K562 (cell line): Measurements from ENCODE around the gene TENM3. TPM values are rescaled to one million over a fixed set of nuclear protein-coding genes. Genes with fewer than 3 reads are reported as not detected.

Experiments used
- ATAC-seq: fragments of 200-7000 bp; cut with Tn5 transposase; 3 replicates; pipeline ENCODE4 v1.9.1; 2020; ENCODE audit warnings: moderate library complexity
- BruUV-seq: library from RNA; stranded (reverse); fragments of 400-500 nt; replicated peaks from 2 replicates; lab custom pipeline; 2021; lab: Mats Ljungman, UMichigan
- CTCF ChIA-PET: fragments of 300-600 bp; formaldehyde crosslinking; extraction: SDS; loops from one replicate; lab custom pipeline; 2021; ENCODE audit warnings: low intra/inter-chr PET ratio; lab: Yijun Ruan, JAX
- POLR2A ChIA-PET: fragments of 300-600, 350-650 bp; sonication (Branson Sonifier 250); formaldehyde crosslinking; extraction: SDS; loops from one replicate; lab custom pipeline; 2021; ENCODE audit warnings: antibody characterized with exemption, inconsistent platforms; lab: Yijun Ruan, JAX
- DNase-seq, 4 experiments: peaks; one replicate each; pipeline versions ENCODE4 v3.0.0 to v3.0.0-alpha.2; 2011 to 2018; ENCODE audit warnings: low spot score in 3 of 4, mixed read lengths in 3 of 4; ENCODE audit errors: extremely low read depth in 1 of 4
- FAIRE-seq: peaks from 2 replicates; lab custom pipeline; 2011; peaks lifted over from hg19 to GRCh38; lab: Jason Lieb, UNC
- H2AFZ ChIP-seq: 2 replicates; pipeline ENCODE4 v1.6.0; 2011; ENCODE audit warnings: low read depth, low read length, control low read depth, inconsistent platforms
- H3K27ac ChIP-seq: fragments of 200-600 bp; 3 replicates; pipeline ENCODE4 v1.8.0; 2011; ENCODE audit warnings: low read depth, mild to moderate bottlenecking, control low read depth, inconsistent platforms, low read length, moderate library complexity, mixed read lengths; ENCODE audit errors: extremely low read depth
- H3K27me3 ChIP-seq, 2 experiments: fragments of 300-600 bp in 1 of 2; 2 replicates in 1 of 2; 3 replicates in 1 of 2; pipeline versions ENCODE4 v1.6.0 to v1.8.0; 2011; ENCODE audit warnings: inconsistent platforms in 2 of 2, low read length in 2 of 2, mild to moderate bottlenecking in 1 of 2, mixed read lengths in 1 of 2, moderate library complexity in 1 of 2; ENCODE audit not compliant: control insufficient read depth in 2 of 2, insufficient read depth in 2 of 2
- H3K36me3 ChIP-seq: fragments of 300-600 bp; 3 replicates; pipeline ENCODE4 v1.8.0; 2011; ENCODE audit warnings: mild to moderate bottlenecking, low read length, inconsistent platforms; ENCODE audit not compliant: control insufficient read depth, insufficient read depth
- H3K4me1 ChIP-seq, 2 experiments: fragments of 200-600 bp in 1 of 2; replicated peaks in 1 of 2; 2 replicates in 1 of 2; 3 replicates in 1 of 2; pipeline versions ENCODE4 v1.5.1 to v1.8.0; 2011; ENCODE audit warnings: inconsistent platforms in 2 of 2, low read length in 2 of 2, mild to moderate bottlenecking in 1 of 2, mixed read lengths in 1 of 2, moderate library complexity in 1 of 2; ENCODE audit not compliant: control insufficient read depth in 2 of 2, insufficient read depth in 2 of 2
- H3K4me2 ChIP-seq: 2 replicates; pipeline ENCODE4 v1.6.1; 2011; ENCODE audit warnings: low read length, control low read depth, inconsistent platforms, mixed read lengths; ENCODE audit not compliant: insufficient read depth
- H3K4me3 ChIP-seq: fragments of 200-600 bp; sonication (generic), shearing (Covaris generic); 2 replicates; pipeline ENCODE4 v1.5.1; 2016; ENCODE audit warnings: control low read depth, inconsistent platforms
- H3K79me2 ChIP-seq: fragments of 200-600 bp; 3 replicates; pipeline ENCODE4 v1.8.0; 2011; ENCODE audit warnings: low read length, inconsistent platforms; ENCODE audit not compliant: control insufficient read depth, insufficient read depth
- H3K9ac ChIP-seq, 2 experiments: 2 replicates each; pipeline versions ENCODE4 v1.6.0 to v1.6.1; 2011; ENCODE audit warnings: low read depth in 2 of 2, low read length in 2 of 2, control low read depth in 1 of 2, inconsistent platforms in 1 of 2, mild to moderate bottlenecking in 1 of 2, mixed read lengths in 1 of 2; ENCODE audit not compliant: insufficient read depth in 1 of 2
- H3K9me1 ChIP-seq: one replicate; pipeline ENCODE4 v1.6.0; 2011; ENCODE audit warnings: inconsistent platforms, mild to moderate bottlenecking, low read length, moderate library complexity; ENCODE audit not compliant: control insufficient read depth, insufficient read depth
- H3K9me3 ChIP-seq: replicated peaks from 2 replicates; pipeline ENCODE4 v1.5.1; 2011; ENCODE audit warnings: low read depth, low read length, inconsistent platforms; ENCODE audit not compliant: control insufficient read depth, insufficient read depth
- H4K20me1 ChIP-seq: replicated peaks from 2 replicates; pipeline ENCODE4 v1.6.1; 2011; ENCODE audit warnings: low read length, inconsistent platforms, mixed read lengths; ENCODE audit not compliant: control insufficient read depth, insufficient read depth
- FIP1L1 ChIP-seq: fragments of 200-400 bp; formaldehyde crosslinking; IDR thresholded peaks from 2 replicates; pipeline ENCODE4 v1.6.1; 2018; ENCODE audit warnings: mild to moderate bottlenecking, low read depth, low read length; ENCODE audit not compliant: poor library complexity, severe bottlenecking
- GTF2F1 ChIP-seq: IDR thresholded peaks from 2 replicates; pipeline ENCODE4 v1.6.1; 2011; ENCODE audit warnings: low read depth, low read length, improper control_type of control experiment
- PHF8 ChIP-seq: fragments of 200-600 bp; sonication (generic); IDR thresholded peaks from 2 replicates; pipeline ENCODE4 v1.6.1; 2012; ENCODE audit warnings: mixed run types, mild to moderate bottlenecking, inconsistent platforms, low read length, moderate library complexity, borderline replicate concordance
- RBM34 ChIP-seq: fragments of 200-400 bp; formaldehyde crosslinking; IDR thresholded peaks from 2 replicates; pipeline ENCODE4 v1.6.1; 2018; ENCODE audit warnings: low read length, borderline replicate concordance; ENCODE audit not compliant: insufficient read depth
- ZNF407 ChIP-seq: fragments of 450-650 bp; IDR thresholded peaks from 2 replicates; pipeline ENCODE4 v1.6.1; 2016; ENCODE audit warnings: low read depth
- ZNF717 ChIP-seq: fragments of 250-450 bp; sonication (Bioruptor Pico); IDR thresholded peaks from 2 replicates; pipeline ENCODE4 v1.5.0; 2021
- WGBS: fragments of 100-300 bp; shearing (Covaris generic); methylation state at CpG from one replicate; pipeline ENCODE4 v1.1.6; 2016; ENCODE audit warnings: low coverage, mixed read lengths; ENCODE audit not compliant: insufficient coverage; ENCODE audit errors: missing lambda C conversion rate; 5-methylcytosine and 5-hydroxymethylcytosine counted together
- in situ Hi-C: fragments of 300-500 bp; cut with MboI; formaldehyde crosslinking; loops from 4 replicates; pipeline ENCODE4 v1.15.0; 2018; ENCODE audit warnings: inconsistent platforms, mixed read lengths
- intact Hi-C: fragments of 100-400 bp; cut with micrococcal nuclease; formaldehyde crosslinking; loops from 2 replicates; pipeline ENCODE4 v1.14.2; 2022
- polyA plus RNA-seq, 8 experiments: library from polyadenylated mRNA; depleted of rRNA in 4 of 8; stranded (reverse) in 5 of 8; unstranded in 3 of 8; fragments of >200 nt; fragmentation: Nextera tagmentation in 2 of 8; fragmentation: Illumina TruSeq in 1 of 8; extraction: Ambion mirVana in 2 of 8; extraction: Trizol in 1 of 8; gene quantifications; 2 replicates each; pipeline versions ENCODE4 v1.2.1 to v1.2.3, GENCODE V29; 2011 to 2014; ENCODE audit warnings: inconsistent platforms in 1 of 8, missing spikeins in 1 of 8
- total RNA-seq, 7 experiments: library from RNA; depleted of rRNA in 6 of 7; stranded (reverse); fragments of >200 nt in 6 of 7; fragmentation: Illumina TruSeq in 2 of 7; extraction: Trizol in 2 of 7; gene quantifications; 2 replicates each; pipeline versions ENCODE4 v1.2.1 to v1.2.3, GENCODE V29; 2011 to 2021; ENCODE audit warnings: low replicate concordance in 1 of 7

TENM3 gene
- total and polyA plus RNA-seq, 9 of the 15 experiments (the other 6 are each of a cell fraction or from before 2014, with no cell fraction given), result 0.01 to 0.02 TPM; not detected in 7

- H3K4me3 ChIP-seq, result no peak overlapping the region
- no peaks in the 10 kb centered on the region for H3K4me1 ChIP-seq
- in situ Hi-C loops (no loop called here), intact Hi-C loops (no loop called here)
- H3K79me2 ChIP-seq, result no peaks in the 10 kb centered on the region
- H3K9me3 ChIP-seq, result no peaks in the 10 kb centered on the region
- no TSS peak for BruUV-seq
- H4K20me1 ChIP-seq, result no peaks in the 10 kb centered on the region
- ChIA-PET CTCF (no interaction called here), POLR2A (no interaction called here)
- H3K27ac ChIP-seq, result no peak overlapping the region
- H3K4me2 ChIP-seq, result no peak overlapping the region
- no peaks in the 10 kb centered on the region for H3K27me3 ChIP-seq
- TF ChIP-seq FIP1L1, result no peak
- TF ChIP-seq PHF8, result no peak
- H3K9me1 ChIP-seq, result no peaks in the 10 kb centered on the region
- H3K36me3 ChIP-seq, result no peaks in the 10 kb centered on the region
- no peak for FAIRE-seq
- H3K9ac ChIP-seq, result no peak overlapping the region
- H2AFZ ChIP-seq, result no peak overlapping the region
- ATAC-seq, result no peak
- 5% methylated on average over 6 of the region's 6 CpGs for WGBS
- DNase-seq, result no peak
Measured at GRCh38 chr4:182553653-182554052, 310.5 kb downstream of the TENM3 start.

GRCh38 chr4:182554736-182555135 is 311.5 kb downstream of the TENM3 start:
- no peaks in the 10 kb centered on the region for H3K36me3 ChIP-seq
- DNase-seq (no peak), FAIRE-seq (no peak), ATAC-seq (no peak)
- H3K4me2 ChIP-seq, result no peak overlapping the region
- in situ Hi-C loops, result no loop called here
- H3K27ac ChIP-seq, result no peak overlapping the region
- no peaks in the 10 kb centered on the region for H3K79me2 ChIP-seq
- WGBS, result 1% methylated on average over 7 of the region's 7 CpGs
- no peaks in the 10 kb centered on the region for H3K4me1 ChIP-seq
- CTCF ChIA-PET, result no interaction called here
- H4K20me1 ChIP-seq, result no peaks in the 10 kb centered on the region
- no peak for TF ChIP-seq ZNF407
- TF ChIP-seq GTF2F1, result no peak
- no peak for TF ChIP-seq ZNF717 (CRISPR knock-in tag)
- TF ChIP-seq RBM34, result no peak
- no peak overlapping the region for H2AFZ ChIP-seq
- H3K27me3 ChIP-seq, result no peaks in the 10 kb centered on the region
- intact Hi-C loops, result no loop called here
- POLR2A ChIA-PET, result no interaction called here
- no TSS peak for BruUV-seq
- H3K9me3 ChIP-seq, result no peaks in the 10 kb centered on the region
- H3K9me1 ChIP-seq, result no peaks in the 10 kb centered on the region
- H3K4me3 ChIP-seq, result no peak overlapping the region
- H3K9ac ChIP-seq, result no peak overlapping the region
